ENCODE data around the gene OR10H4. TPM values are rescaled to one million over a fixed set of nuclear protein-coding genes. Genes with fewer than 3 reads are reported as not detected.
A peak's percentile ranks its signal among the peaks of the same experiment; 100 is the strongest.

OR10H4 gene
- total and polyA plus RNA-seq, 7 donors = not detected

DNA sequence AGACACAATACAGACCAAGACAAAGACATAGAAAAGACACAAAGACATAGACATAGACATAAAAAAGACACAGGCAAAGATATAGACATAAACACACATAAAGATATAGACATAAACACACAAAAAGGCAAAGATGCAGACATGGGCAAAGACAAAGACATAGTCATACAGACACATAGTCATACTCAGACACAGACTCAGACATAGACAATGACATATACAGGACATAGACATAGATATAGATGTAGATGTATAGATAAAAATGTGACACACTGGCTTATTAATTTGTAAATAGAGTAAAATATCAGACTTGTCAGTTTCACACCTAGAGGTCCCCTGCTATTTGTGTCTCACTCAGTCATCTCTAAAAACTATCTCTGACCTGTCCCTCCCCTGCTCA lies 42.8 kb downstream of the OR10H4 start:
- H3K4me1 ChIP-seq = no peaks in the 10 kb centered on the region
- DNase-seq (no peak), ATAC-seq (no peak)
- no peak overlapping the region for H3K4me3 ChIP-seq
- intact Hi-C loops (cut with DNase I) = no loop called here
- peaks cover 0 to 18% (median 5%) of the 10 kb centered on the region in 3 donors for H3K27me3 ChIP-seq (ENCODE audit: insufficient read depth in 3 of 3, low read length in 2 of 3)
- TF ChIP-seq, protein P1, sequence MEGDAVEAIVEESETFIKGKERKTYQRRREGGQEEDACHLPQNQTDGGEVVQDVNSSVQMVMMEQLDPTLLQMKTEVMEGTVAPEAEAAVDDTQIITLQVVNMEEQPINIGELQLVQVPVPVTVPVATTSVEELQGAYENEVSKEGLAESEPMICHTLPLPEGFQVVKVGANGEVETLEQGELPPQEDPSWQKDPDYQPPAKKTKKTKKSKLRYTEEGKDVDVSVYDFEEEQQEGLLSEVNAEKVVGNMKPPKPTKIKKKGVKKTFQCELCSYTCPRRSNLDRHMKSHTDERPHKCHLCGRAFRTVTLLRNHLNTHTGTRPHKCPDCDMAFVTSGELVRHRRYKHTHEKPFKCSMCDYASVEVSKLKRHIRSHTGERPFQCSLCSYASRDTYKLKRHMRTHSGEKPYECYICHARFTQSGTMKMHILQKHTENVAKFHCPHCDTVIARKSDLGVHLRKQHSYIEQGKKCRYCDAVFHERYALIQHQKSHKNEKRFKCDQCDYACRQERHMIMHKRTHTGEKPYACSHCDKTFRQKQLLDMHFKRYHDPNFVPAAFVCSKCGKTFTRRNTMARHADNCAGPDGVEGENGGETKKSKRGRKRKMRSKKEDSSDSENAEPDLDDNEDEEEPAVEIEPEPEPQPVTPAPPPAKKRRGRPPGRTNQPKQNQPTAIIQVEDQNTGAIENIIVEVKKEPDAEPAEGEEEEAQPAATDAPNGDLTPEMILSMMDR (IDR thresholded peaks at IDR 0.05) = no peak
- no peaks in the 10 kb centered on the region for H3K9me3 ChIP-seq
- no peak overlapping the region for H3K27ac ChIP-seq
- H3K36me3 ChIP-seq (ENCODE audit: insufficient read depth in 1 of 2, low read depth in 1 of 2) = no peaks in the 10 kb centered on the region

DNA sequence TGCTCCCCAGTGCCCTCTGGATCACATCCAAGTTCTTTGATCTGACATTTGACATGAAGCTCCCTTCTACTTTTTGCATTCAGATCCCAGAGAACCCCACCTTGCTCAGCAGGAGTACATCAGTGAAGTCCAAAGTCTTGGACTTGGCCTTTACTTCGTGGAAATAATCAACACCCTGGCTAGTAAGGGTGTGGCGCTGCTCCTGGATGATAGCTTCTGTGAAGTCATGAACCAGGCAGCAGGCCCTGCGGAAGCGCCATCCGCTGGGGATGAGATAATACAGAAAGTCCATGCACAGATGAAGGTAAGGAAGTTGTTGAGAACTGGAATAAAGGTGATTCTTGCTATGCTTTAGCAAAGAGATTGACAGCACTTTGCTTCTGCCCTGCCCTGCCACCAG lies 43.2 kb downstream of the OR10H4 start:
- TF ChIP-seq, protein P1 (IDR thresholded peaks at IDR 0.05) = no peak
- no peak overlapping the region for H3K4me3 ChIP-seq
- no peak for DNase-seq
- intact Hi-C loops (cut with DNase I) = no loop called here
- H3K36me3 ChIP-seq (ENCODE audit: insufficient read depth in 1 of 2, low read depth in 1 of 2) = no peaks in the 10 kb centered on the region
- no peak for ATAC-seq
- H3K27me3 ChIP-seq (ENCODE audit: insufficient read depth in 3 of 3, low read length in 2 of 3) = peaks cover 0 to 18% (median 5%) of the 10 kb centered on the region in 3 donors
- no peaks in the 10 kb centered on the region for H3K9me3 ChIP-seq
- H3K4me1 ChIP-seq = no peaks in the 10 kb centered on the region
- WGBS, 3 donors = 66 to 72% (median 70%) methylated on average over 5 of the region's 5 CpGs
- H3K27ac ChIP-seq = no peak overlapping the region

DNA sequence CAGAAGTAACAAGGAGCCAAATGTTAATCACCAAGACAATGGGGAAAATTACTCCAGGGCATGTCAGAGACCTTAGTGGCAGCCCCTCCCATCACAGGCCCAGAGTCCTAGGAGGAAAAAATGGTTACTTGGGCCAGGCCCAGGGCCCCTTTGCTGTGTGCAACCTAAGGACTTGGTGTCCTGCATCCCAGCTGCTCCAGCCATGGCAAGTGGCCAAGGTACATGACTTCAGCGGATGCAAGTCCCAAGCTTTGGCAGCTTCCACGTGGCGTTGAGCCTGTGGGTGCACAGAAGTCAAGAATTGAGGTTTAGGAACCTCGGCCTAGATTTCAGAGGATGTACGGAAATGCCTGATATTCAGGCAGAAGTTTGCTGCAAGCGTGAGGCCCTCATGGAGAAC lies 46.7 kb downstream of the OR10H4 start:
- Histone ChIP-seq H3K27ac (no peak overlapping the region), H3K4me3 (no peak overlapping the region), H3K36me3 (ENCODE audit: insufficient read depth in 1 of 2, low read depth in 1 of 2) (no peaks in the 10 kb centered on the region), H3K4me1 (no peaks in the 10 kb centered on the region), H3K9me3 (no peaks in the 10 kb centered on the region), H3K27me3 (ENCODE audit: insufficient read depth in 3 of 3, low read length in 2 of 3) (peaks cover 0 to 16% (median 0%) of the 10 kb centered on the region in 3 donors)
- DNase-seq = peak; percentile 45 to 79
- TF ChIP-seq, protein P1 (IDR thresholded peaks at IDR 0.05) = no peak
- intact Hi-C loops (cut with DNase I) = no loop called here
- WGBS, 3 donors = 39 to 46% (median 41%) methylated on average over 6 of the region's 6 CpGs
- ATAC-seq = no peak

DNA sequence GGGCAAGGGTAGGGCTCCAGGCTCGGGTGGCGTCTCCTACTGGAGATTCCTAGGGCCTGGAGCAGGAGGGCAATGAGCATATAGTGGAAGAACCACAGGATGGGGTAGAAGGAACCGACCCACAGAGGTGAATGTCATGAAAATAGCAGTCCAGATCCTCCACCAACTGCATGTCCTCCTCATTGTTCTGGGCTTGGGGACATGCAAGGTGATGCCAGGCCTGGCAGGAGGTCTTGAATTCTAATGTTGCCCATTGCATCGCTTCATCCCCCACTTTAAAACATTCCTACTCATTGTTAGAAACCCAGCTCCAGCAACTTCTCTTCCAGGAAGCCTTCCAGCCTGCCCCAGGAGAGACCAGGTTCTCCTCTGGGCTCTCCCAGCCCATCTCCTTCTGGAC lies 49.4 kb downstream of the OR10H4 start:
- intact Hi-C loops (cut with DNase I) = no loop called here
- Histone ChIP-seq H3K4me3 (no peak overlapping the region), H3K36me3 (ENCODE audit: insufficient read depth in 1 of 2, low read depth in 1 of 2) (no peaks in the 10 kb centered on the region), H3K9me3 (no peaks in the 10 kb centered on the region), H3K4me1 (peaks cover 8% of the 10 kb centered on the region), H3K27ac (no peak overlapping the region), H3K27me3 (ENCODE audit: insufficient read depth in 3 of 3, low read length in 2 of 3) (no peaks in the 10 kb centered on the region)
- WGBS, 3 donors = 66 to 83% (median 72%) methylated on average over 4 of the region's 4 CpGs
- TF ChIP-seq, protein P1 (IDR thresholded peaks at IDR 0.05) = no peak
- DNase-seq (no peak), ATAC-seq (no peak)

Other genes with a start within 250 kb of the OR10H4 start
- not detected for gene OR10H2, start 221.0 kb upstream of the OR10H4 start, total RNA-seq
- not detected for gene OR10H2, start 221.0 kb upstream of the OR10H4 start, polyA plus RNA-seq
- gene OR10H3, start 211.0 kb upstream of the OR10H4 start, total RNA-seq = not detected
- not detected for gene OR10H3, start 211.0 kb upstream of the OR10H4 start, polyA plus RNA-seq
- not detected for gene OR10H5, start 161.3 kb upstream of the OR10H4 start, total RNA-seq
- gene OR10H5, start 161.3 kb upstream of the OR10H4 start, polyA plus RNA-seq = not detected
- gene OR10H1, start 133.3 kb upstream of the OR10H4 start, total RNA-seq = not detected
- gene OR10H1, start 133.3 kb upstream of the OR10H4 start, polyA plus RNA-seq = not detected
- gene CYP4F2, start 50.9 kb upstream of the OR10H4 start, total RNA-seq = not detected
- gene CYP4F2, start 50.9 kb upstream of the OR10H4 start, polyA plus RNA-seq = under 1 TPM in 1 of 3 donors, not detected in 2; 0.04 TPM
- gene CYP4F11, start 14.5 kb upstream of the OR10H4 start, total RNA-seq = 1 to 10 TPM in 1 of 4 donors, under 1 TPM in 2, not detected in 1; 0.11 to 1.0 (median 0.34) TPM
- under 1 TPM; 0.05 to 0.08 (median 0.08) TPM for gene CYP4F11, start 14.5 kb upstream of the OR10H4 start, polyA plus RNA-seq
- 10 to 100 TPM; 30.5 to 57.3 (median 42.5) TPM for gene TPM4, start 127.5 kb downstream of the OR10H4 start, total RNA-seq
- 10 to 100 TPM; 24.3 to 43.2 (median 40.8) TPM for gene TPM4, start 127.5 kb downstream of the OR10H4 start, polyA plus RNA-seq
- gene RAB8A, start 162.9 kb downstream of the OR10H4 start, total RNA-seq = 10 to 100 TPM in 1 of 4 donors, 1 to 10 TPM in 3; 8.0 to 12.4 (median 8.9) TPM
- 10 to 100 TPM in 1 of 3 donors, 1 to 10 TPM in 2; 7.1 to 13.0 (median 7.4) TPM for gene RAB8A, start 162.9 kb downstream of the OR10H4 start, polyA plus RNA-seq
- gene HSH2D, start 194.7 kb downstream of the OR10H4 start, total RNA-seq = under 1 TPM in 3 of 4 donors, not detected in 1; 0.12 to 0.30 (median 0.17) TPM
- gene HSH2D, start 194.7 kb downstream of the OR10H4 start, polyA plus RNA-seq = under 1 TPM in 2 of 3 donors, not detected in 1; 0.10 to 0.12 TPM
- not detected for gene CIB3, start 224.5 kb downstream of the OR10H4 start, total RNA-seq
- not detected for gene CIB3, start 224.5 kb downstream of the OR10H4 start, polyA plus RNA-seq
- 10 to 100 TPM; 26.3 to 44.2 (median 30.8) TPM for gene FAM32A, start 236.4 kb downstream of the OR10H4 start, total RNA-seq
- gene FAM32A, start 236.4 kb downstream of the OR10H4 start, polyA plus RNA-seq = 100 to 1,000 TPM in 1 of 3 donors, 10 to 100 TPM in 2; 49.3 to 133 (median 75.7) TPM
- gene AP1M1, start 248.9 kb downstream of the OR10H4 start, total RNA-seq = 10 to 100 TPM; 40.5 to 51.5 (median 45.2) TPM
- gene AP1M1, start 248.9 kb downstream of the OR10H4 start, polyA plus RNA-seq = 100 to 1,000 TPM in 1 of 3 donors, 10 to 100 TPM in 2; 51.0 to 102 (median 57.7) TPM